ENCODE measurements around the gene SNX4.

SNX4 gene

DNA sequence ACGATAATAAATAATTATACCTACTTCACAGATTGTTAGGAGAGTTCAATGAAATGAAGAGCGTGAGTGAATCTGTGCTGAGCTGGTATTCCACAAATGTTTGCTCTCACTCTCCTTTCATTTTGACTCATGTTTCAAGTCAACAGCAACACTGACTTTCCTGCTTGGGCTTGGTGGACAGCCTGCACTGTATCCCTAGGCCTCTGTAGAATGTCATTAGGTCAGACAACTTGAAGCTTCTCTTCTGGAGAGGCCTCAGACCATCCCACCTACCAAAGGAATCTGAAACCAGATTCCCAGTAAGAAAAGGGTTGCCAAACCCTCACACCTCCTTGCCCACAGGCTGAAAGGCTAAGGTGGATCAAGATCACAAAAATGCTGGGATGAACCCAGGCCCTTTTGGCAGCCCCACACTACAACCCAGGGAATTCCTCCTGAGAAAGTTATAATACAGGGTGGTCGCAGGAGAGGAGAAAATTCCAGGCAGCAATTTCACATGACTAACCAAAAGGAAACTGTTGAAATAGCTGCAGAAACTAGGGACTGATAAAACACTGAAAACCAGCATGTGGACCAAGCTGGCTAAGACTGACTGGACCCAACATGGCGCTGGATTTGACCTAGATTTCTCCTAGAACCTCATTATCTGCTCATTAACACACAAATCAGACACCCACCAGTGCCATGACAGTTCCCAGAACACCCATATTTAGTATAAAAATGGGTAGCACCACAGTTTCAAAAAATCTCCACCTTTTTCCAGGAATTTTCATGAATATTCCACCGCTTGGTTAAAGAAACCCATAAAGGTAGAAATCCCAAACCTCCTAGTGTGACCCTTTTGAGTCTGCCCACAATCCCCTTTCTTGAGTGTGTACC is 87.9 kb downstream of the SNX4 start:
- ATAC-seq: no peak
- no peak for TF ChIP-seq TCF4 (CRISPR knock-in tag; IDR thresholded peaks at IDR 0.05; ENCODE audit: borderline replicate concordance)

DNA sequence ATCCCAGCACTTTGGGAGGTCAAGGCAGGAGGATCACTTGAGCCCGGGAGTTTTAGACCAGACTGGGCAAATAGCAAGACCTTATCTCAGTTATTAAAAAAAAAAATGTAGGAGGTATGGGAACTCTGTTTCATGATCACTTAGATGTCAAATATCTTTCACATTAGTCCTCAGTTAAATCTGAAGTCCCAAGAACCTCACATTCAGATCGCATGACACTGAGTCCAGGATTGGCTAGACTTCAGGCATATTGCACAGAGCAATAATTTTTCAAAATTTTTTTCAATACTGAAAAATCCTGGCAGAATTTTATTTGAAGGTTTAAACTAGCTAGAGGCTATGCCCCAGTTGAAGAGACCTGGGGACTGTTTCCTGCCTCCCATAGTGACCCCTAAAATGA is 88.6 kb downstream of the SNX4 start:
- ATAC-seq: no peak
- TF ChIP-seq, protein P1, sequence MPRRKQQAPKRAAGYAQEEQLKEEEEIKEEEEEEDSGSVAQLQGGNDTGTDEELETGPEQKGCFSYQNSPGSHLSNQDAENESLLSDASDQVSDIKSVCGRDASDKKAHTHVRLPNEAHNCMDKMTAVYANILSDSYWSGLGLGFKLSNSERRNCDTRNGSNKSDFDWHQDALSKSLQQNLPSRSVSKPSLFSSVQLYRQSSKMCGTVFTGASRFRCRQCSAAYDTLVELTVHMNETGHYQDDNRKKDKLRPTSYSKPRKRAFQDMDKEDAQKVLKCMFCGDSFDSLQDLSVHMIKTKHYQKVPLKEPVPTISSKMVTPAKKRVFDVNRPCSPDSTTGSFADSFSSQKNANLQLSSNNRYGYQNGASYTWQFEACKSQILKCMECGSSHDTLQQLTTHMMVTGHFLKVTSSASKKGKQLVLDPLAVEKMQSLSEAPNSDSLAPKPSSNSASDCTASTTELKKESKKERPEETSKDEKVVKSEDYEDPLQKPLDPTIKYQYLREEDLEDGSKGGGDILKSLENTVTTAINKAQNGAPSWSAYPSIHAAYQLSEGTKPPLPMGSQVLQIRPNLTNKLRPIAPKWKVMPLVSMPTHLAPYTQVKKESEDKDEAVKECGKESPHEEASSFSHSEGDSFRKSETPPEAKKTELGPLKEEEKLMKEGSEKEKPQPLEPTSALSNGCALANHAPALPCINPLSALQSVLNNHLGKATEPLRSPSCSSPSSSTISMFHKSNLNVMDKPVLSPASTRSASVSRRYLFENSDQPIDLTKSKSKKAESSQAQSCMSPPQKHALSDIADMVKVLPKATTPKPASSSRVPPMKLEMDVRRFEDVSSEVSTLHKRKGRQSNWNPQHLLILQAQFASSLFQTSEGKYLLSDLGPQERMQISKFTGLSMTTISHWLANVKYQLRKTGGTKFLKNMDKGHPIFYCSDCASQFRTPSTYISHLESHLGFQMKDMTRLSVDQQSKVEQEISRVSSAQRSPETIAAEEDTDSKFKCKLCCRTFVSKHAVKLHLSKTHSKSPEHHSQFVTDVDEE (CRISPR knock-in tag; IDR thresholded peaks at IDR 0.05): no peak
- TF ChIP-seq ZFP3 (CRISPR knock-in tag; IDR thresholded peaks at IDR 0.05): no peak
- TF ChIP-seq, protein P2, sequence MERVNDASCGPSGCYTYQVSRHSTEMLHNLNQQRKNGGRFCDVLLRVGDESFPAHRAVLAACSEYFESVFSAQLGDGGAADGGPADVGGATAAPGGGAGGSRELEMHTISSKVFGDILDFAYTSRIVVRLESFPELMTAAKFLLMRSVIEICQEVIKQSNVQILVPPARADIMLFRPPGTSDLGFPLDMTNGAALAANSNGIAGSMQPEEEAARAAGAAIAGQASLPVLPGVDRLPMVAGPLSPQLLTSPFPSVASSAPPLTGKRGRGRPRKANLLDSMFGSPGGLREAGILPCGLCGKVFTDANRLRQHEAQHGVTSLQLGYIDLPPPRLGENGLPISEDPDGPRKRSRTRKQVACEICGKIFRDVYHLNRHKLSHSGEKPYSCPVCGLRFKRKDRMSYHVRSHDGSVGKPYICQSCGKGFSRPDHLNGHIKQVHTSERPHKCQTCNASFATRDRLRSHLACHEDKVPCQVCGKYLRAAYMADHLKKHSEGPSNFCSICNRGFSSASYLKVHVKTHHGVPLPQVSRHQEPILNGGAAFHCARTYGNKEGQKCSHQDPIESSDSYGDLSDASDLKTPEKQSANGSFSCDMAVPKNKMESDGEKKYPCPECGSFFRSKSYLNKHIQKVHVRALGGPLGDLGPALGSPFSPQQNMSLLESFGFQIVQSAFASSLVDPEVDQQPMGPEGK (CRISPR knock-in tag; IDR thresholded peaks at IDR 0.05; ENCODE audit: borderline replicate concordance): no peak

DNA sequence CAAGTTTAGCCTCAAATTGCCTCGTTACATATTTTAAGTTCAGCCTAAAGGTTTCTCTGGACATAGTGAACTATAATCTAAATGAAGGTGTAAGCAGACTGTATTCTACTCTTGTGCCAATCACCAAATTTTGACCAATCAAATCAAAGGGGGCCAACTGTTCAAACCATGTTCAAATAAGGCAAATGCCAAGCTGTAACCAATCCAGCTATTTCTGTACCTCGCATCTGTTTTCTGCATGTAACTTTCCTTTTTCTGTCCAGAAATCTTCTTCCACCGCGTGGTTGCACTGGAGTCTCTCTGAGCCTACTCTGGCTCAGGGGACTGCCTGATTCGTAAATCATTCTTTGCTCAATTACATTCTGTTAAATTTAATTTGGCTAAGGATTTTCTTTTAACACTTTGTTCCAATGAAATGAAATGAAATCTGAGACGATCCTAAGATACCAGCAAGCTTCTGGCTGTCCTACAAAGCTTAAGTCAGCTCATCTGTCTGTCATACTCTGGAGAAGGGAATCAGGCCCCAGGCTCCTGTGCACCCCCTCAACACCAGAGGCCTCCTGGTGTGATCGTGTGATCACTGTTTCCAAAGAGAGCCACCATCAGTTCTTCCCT is 91.7 kb downstream of the SNX4 start:
- TF ChIP-seq, protein P1 (CRISPR knock-in tag; IDR thresholded peaks at IDR 0.05): no peak
- TF ChIP-seq ZNF8 (CRISPR knock-in tag; IDR thresholded peaks at IDR 0.05) (no peak), ISL1 (CRISPR knock-in tag; IDR thresholded peaks at IDR 0.05) (no peak), ZC3H10 (CRISPR knock-in tag; IDR thresholded peaks at IDR 0.05) (no peak), PPARA (CRISPR knock-in tag; IDR thresholded peaks at IDR 0.05; ENCODE audit: borderline replicate concordance) (no peak), ZFP3 (CRISPR knock-in tag; IDR thresholded peaks at IDR 0.05) (no peak)
- TF ChIP-seq, protein P2 (CRISPR knock-in tag; IDR thresholded peaks at IDR 0.05; ENCODE audit: borderline replicate concordance): no peak
- ATAC-seq: no peak

DNA sequence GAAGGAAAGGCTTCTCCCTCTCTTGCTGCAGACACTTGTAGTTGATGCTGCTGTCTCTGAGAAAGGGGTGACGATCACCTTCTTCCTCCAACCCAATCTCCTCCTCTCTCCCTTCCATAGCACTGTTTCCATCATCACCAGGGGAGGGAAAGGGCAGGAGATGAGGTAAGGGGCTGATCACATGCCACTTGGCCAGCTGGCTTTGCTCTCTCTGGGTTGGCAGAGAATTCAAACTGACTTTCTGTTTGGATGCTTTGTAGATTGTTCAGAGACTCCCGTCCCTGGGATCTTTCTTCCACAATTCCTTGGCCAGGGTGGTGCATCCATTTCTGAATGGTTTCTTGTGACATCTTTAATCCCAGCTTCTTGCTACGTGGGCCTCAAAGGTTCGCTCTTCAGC is 101.7 kb downstream of the SNX4 start:
- no peak; the same call in 2 of the 3 replicates for ATAC-seq
- TF ChIP-seq ZFP3 (CRISPR knock-in tag; IDR thresholded peaks at IDR 0.05): no peak
- TF ChIP-seq ZC3H10 (CRISPR knock-in tag; IDR thresholded peaks at IDR 0.05): no peak
- no peak for TF ChIP-seq PPARA (CRISPR knock-in tag; IDR thresholded peaks at IDR 0.05; ENCODE audit: borderline replicate concordance)
- TF ChIP-seq, protein P1 (CRISPR knock-in tag; IDR thresholded peaks at IDR 0.05): no peak
- TF ChIP-seq, protein P3, sequence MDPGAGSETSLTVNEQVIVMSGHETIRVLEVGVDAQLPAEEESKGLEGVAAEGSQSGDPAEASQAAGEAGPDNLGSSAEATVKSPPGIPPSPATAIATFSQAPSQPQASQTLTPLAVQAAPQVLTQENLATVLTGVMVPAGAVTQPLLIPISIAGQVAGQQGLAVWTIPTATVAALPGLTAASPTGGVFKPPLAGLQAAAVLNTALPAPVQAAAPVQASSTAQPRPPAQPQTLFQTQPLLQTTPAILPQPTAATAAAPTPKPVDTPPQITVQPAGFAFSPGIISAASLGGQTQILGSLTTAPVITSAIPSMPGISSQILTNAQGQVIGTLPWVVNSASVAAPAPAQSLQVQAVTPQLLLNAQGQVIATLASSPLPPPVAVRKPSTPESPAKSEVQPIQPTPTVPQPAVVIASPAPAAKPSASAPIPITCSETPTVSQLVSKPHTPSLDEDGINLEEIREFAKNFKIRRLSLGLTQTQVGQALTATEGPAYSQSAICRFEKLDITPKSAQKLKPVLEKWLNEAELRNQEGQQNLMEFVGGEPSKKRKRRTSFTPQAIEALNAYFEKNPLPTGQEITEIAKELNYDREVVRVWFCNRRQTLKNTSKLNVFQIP (CRISPR knock-in tag; IDR thresholded peaks at IDR 0.05; ENCODE audit: borderline replicate concordance, low read depth): no peak
- no peak for TF ChIP-seq ARNTL (CRISPR knock-in tag; IDR thresholded peaks at IDR 0.05; ENCODE audit: borderline replicate concordance, low read depth)
- TF ChIP-seq, protein P4, sequence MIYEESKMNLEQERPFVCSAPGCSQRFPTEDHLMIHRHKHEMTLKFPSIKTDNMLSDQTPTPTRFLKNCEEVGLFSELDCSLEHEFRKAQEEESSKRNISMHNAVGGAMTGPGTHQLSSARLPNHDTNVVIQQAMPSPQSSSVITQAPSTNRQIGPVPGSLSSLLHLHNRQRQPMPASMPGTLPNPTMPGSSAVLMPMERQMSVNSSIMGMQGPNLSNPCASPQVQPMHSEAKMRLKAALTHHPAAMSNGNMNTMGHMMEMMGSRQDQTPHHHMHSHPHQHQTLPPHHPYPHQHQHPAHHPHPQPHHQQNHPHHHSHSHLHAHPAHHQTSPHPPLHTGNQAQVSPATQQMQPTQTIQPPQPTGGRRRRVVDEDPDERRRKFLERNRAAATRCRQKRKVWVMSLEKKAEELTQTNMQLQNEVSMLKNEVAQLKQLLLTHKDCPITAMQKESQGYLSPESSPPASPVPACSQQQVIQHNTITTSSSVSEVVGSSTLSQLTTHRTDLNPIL (CRISPR knock-in tag; IDR thresholded peaks at IDR 0.05; ENCODE audit: low read depth): no peak
- no peak for TF ChIP-seq RARB (CRISPR knock-in tag; IDR thresholded peaks at IDR 0.05)
- no peak for TF ChIP-seq ESRRG (CRISPR knock-in tag; IDR thresholded peaks at IDR 0.05)
- TF ChIP-seq OSR1 (CRISPR knock-in tag; IDR thresholded peaks at IDR 0.05): no peak
- no peak for TF ChIP-seq CSDC2 (CRISPR knock-in tag; IDR thresholded peaks at IDR 0.05)
- TF ChIP-seq ZNF8 (CRISPR knock-in tag; IDR thresholded peaks at IDR 0.05): no peak
